Nephron (organoid): ENCODE data around the gene ATRIP.

ENCODE experiments used
- H3K27ac Mint-ChIP-seq, 3 experiments: 2 replicates each; pipeline ENCODE4 v1.8.0; 2020; ENCODE audit warnings: mixed read lengths in 3 of 3, mild to moderate bottlenecking in 2 of 3, moderate library complexity in 1 of 3
- H3K27me3 Mint-ChIP-seq: 2 replicates; pipeline ENCODE4 v1.8.0; 2021; ENCODE audit warnings: low read depth, mild to moderate bottlenecking, moderate library complexity, mixed read lengths
- H3K36me3 Mint-ChIP-seq: 2 replicates; pipeline ENCODE4 v1.8.0; 2020; ENCODE audit warnings: low read depth, mixed read lengths
- H3K4me1 Mint-ChIP-seq: 2 replicates; pipeline ENCODE4 v1.8.0; 2020; ENCODE audit warnings: mixed read lengths
- H3K4me3 Mint-ChIP-seq, 3 experiments: 2 replicates each; pipeline ENCODE4 v1.8.0; 2020; ENCODE audit warnings: mild to moderate bottlenecking in 3 of 3, mixed read lengths in 3 of 3, moderate library complexity in 2 of 3
- H3K9me3 Mint-ChIP-seq: 2 replicates; pipeline ENCODE4 v1.8.0; 2020; ENCODE audit warnings: mixed read lengths
- CTCF ChIP-seq, 3 experiments: fragments of 200-600 bp; sonication (generic); IDR thresholded peaks; one replicate each; pipeline ENCODE4 v1.5.0; 2021; ENCODE audit warnings: antibody characterized with exemption in 3 of 3; ENCODE audit not compliant: unreplicated experiment in 3 of 3

ATRIP gene

GRCh38 chr3:48465531-48466378, 19.2 kb downstream of the ATRIP start:
- Mint-ChIP-seq H3K27me3 (no peaks in the 10 kb centered on the region), H3K27ac (peak overlapping the region; percentile 96 to 98 (median 96)), H3K9me3 (no peaks in the 10 kb centered on the region), H3K4me1 (peaks cover 21% of the 10 kb centered on the region), H3K4me3 (peak overlapping the region; percentile 51 to 82 (median 60)), H3K36me3 (peaks cover 9% of the 10 kb centered on the region)
- peak; percentile 63 to 75 (median 66) for TF ChIP-seq CTCF (IDR thresholded peaks at IDR 0.05; ENCODE audit: unreplicated experiment in 3 of 3)

- peaks cover 3% of the 10 kb centered on the region for H3K36me3 Mint-ChIP-seq
- peaks cover 21% of the 10 kb centered on the region for H3K4me1 Mint-ChIP-seq
- TF ChIP-seq CTCF (IDR thresholded peaks at IDR 0.05; ENCODE audit: unreplicated experiment in 3 of 3) = no peak
- peak overlapping the region; percentile 51 to 82 (median 64) for H3K4me3 Mint-ChIP-seq
- no peaks in the 10 kb centered on the region for H3K27me3 Mint-ChIP-seq
- peak overlapping the region; percentile 96 to 98 (median 96) for H3K27ac Mint-ChIP-seq
- H3K9me3 Mint-ChIP-seq = no peaks in the 10 kb centered on the region
Measured at GRCh38 chr3:48466386-48467109, 20.0 kb downstream of the ATRIP start.

GRCh38 chr3:48467110-48467454, 20.5 kb downstream of the ATRIP start:
- Mint-ChIP-seq H3K27ac (peak overlapping the region; percentile 96 to 98 (median 96)), H3K9me3 (no peaks in the 10 kb centered on the region), H3K36me3 (peaks cover 3% of the 10 kb centered on the region), H3K4me3 (peak overlapping the region; percentile 32 to 71 (median 64)), H3K4me1 (peaks cover 21% of the 10 kb centered on the region), H3K27me3 (no peaks in the 10 kb centered on the region)
- no peak for TF ChIP-seq CTCF (IDR thresholded peaks at IDR 0.05; ENCODE audit: unreplicated experiment in 3 of 3)

GRCh38 chr3:48467473-48468267, 21.1 kb downstream of the ATRIP start:
- TF ChIP-seq CTCF (IDR thresholded peaks at IDR 0.05; ENCODE audit: unreplicated experiment in 3 of 3) = no peak
- Mint-ChIP-seq H3K27me3 (no peaks in the 10 kb centered on the region), H3K4me1 (peaks cover 23% of the 10 kb centered on the region), H3K36me3 (peaks cover 3% of the 10 kb centered on the region), H3K27ac (peak overlapping the region; percentile 3 to 41 (median 27)), H3K4me3 (peak overlapping the region in 2 of 3 experiments; percentile 8 to 48), H3K9me3 (no peaks in the 10 kb centered on the region)

GRCh38 chr3:48468329-48468731, 21.8 kb downstream of the ATRIP start:
- Mint-ChIP-seq H3K4me3 (peak overlapping the region in 2 of 3 experiments; percentile 8 to 48), H3K4me1 (peaks cover 29% of the 10 kb centered on the region), H3K27me3 (no peaks in the 10 kb centered on the region), H3K36me3 (peaks cover 3% of the 10 kb centered on the region), H3K9me3 (no peaks in the 10 kb centered on the region), H3K27ac (peak overlapping the region; percentile 3 to 41 (median 27))
- no peak for TF ChIP-seq CTCF (IDR thresholded peaks at IDR 0.05; ENCODE audit: unreplicated experiment in 3 of 3)
